Neural cell (in vitro differentiated cells): ENCODE data around the gene ADAMTS16. TPM values are rescaled to one million over a fixed set of nuclear protein-coding genes. Genes with fewer than 3 reads are reported as not detected.

Source experiments
- H2AFZ ChIP-seq: fragments of 200-600, 300-800 bp; sonication (generic), shearing (Covaris generic); 2 replicates; pipeline ENCODE4 v1.6.0; 2014; ENCODE audit warnings: low read depth, mild to moderate bottlenecking, antibody characterized with exemption, low read length, moderate library complexity
- H3F3A ChIP-seq: fragments of 200-600 bp; shearing (Covaris generic); 2 replicates; pipeline ENCODE4 v1.6.1; 2016; ENCODE audit warnings: mild to moderate bottlenecking, moderate library complexity, mixed read lengths, antibody characterized with exemption, low read length; ENCODE audit not compliant: insufficient read depth, poor library complexity, severe bottlenecking
- H3K27ac ChIP-seq: fragments of 200-600, 300-800 bp; sonication (generic), shearing (Covaris generic); 2 replicates; pipeline ENCODE4 v1.5.1; 2014; ENCODE audit warnings: mild to moderate bottlenecking, low read length, moderate library complexity
- H3K27me3 ChIP-seq: fragments of 300-800, 200-600 bp; sonication (generic), shearing (Covaris generic); 2 replicates; pipeline ENCODE4 v1.6.0; 2014; ENCODE audit warnings: mild to moderate bottlenecking, low read depth, low read length, moderate library complexity; ENCODE audit not compliant: insufficient read depth
- H3K36me3 ChIP-seq: fragments of 300-800, 200-600 bp; sonication (generic), shearing (Covaris generic); 2 replicates; pipeline ENCODE4 v1.5.1; 2014; ENCODE audit warnings: mild to moderate bottlenecking, antibody characterized with exemption, low read length, moderate library complexity; ENCODE audit not compliant: insufficient read depth
- H3K4me2 ChIP-seq: fragments of 300-800, 200-600 bp; sonication (generic), shearing (Covaris generic); 2 replicates; pipeline ENCODE4 v1.6.0; 2014; ENCODE audit warnings: mild to moderate bottlenecking, low read length
- H3K4me3 ChIP-seq: fragments of 300-800, 200-600 bp; sonication (generic), shearing (Covaris generic); 2 replicates; pipeline ENCODE4 v1.5.1; 2014; ENCODE audit warnings: mild to moderate bottlenecking, low read length, moderate library complexity
- H3K79me2 ChIP-seq: fragments of 200-600 bp; shearing (Covaris generic); replicated peaks from 2 replicates; pipeline ENCODE4 v1.6.0; 2014; ENCODE audit warnings: mild to moderate bottlenecking, low read length, moderate library complexity; ENCODE audit not compliant: insufficient read depth
- H3K9ac ChIP-seq: fragments of 300-800, 200-600 bp; sonication (generic), shearing (Covaris generic); 2 replicates; pipeline ENCODE4 v1.6.1; 2016; ENCODE audit warnings: mild to moderate bottlenecking, low read length, mixed read lengths
- H3K9me2 ChIP-seq: fragments of 200-600 bp; shearing (Covaris generic); 2 replicates; pipeline ENCODE4 v1.6.1; 2016; ENCODE audit warnings: mild to moderate bottlenecking, low read length, mixed read lengths; ENCODE audit not compliant: insufficient read depth
- H3K9me3 ChIP-seq: fragments of 200-600, 300-800 bp; sonication (generic), shearing (Covaris generic); 2 replicates; pipeline ENCODE4 v1.6.1; 2016; ENCODE audit warnings: mild to moderate bottlenecking, mixed run types, low read length, moderate library complexity, mixed read lengths
- H4K20me1 ChIP-seq: fragments of 200-600 bp; shearing (Covaris generic); 2 replicates; pipeline ENCODE4 v1.6.1; 2016; ENCODE audit warnings: mild to moderate bottlenecking, mixed run types; ENCODE audit not compliant: insufficient read depth
- CTCF ChIP-seq: fragments of 450-650 bp; IDR thresholded peaks from 2 replicates; pipeline ENCODE4 v1.5.1; 2014; ENCODE audit warnings: antibody characterized with exemption, mild to moderate bottlenecking, moderate library complexity; ENCODE audit not compliant: poor library complexity, severe bottlenecking
- EP300 ChIP-seq: fragments of 450-650 bp; conservative IDR thresholded peaks from 2 replicates; pipeline ENCODE4 v1.6.1; 2014; ENCODE audit warnings: antibody characterized with exemption, mild to moderate bottlenecking, moderate library complexity; ENCODE audit not compliant: poor library complexity, severe bottlenecking
- EZH2 ChIP-seq: fragments of 200-600, 300-800 bp; shearing (Covaris generic), sonication (generic); IDR thresholded peaks from 2 replicates; pipeline ENCODE4 v1.6.1; 2014; ENCODE audit warnings: antibody characterized with exemption, low read length, borderline replicate concordance, mild to moderate bottlenecking; ENCODE audit not compliant: insufficient read depth, poor library complexity, severe bottlenecking
- MXI1 ChIP-seq: fragments of 450-650 bp; conservative IDR thresholded peaks from 2 replicates; pipeline ENCODE4 v1.6.1; 2014; ENCODE audit warnings: antibody characterized with exemption, mild to moderate bottlenecking; ENCODE audit not compliant: poor library complexity, severe bottlenecking
- POLR2AphosphoS5 ChIP-seq: IDR thresholded peaks from 2 replicates; pipeline ENCODE4 v1.6.1; 2012
- RAD21 ChIP-seq: fragments of 450-650 bp; conservative IDR thresholded peaks from 2 replicates; pipeline ENCODE4 v1.6.1; 2014; ENCODE audit warnings: antibody characterized with exemption, mild to moderate bottlenecking, moderate library complexity
- REST ChIP-seq: IDR thresholded peaks from 2 replicates; pipeline ENCODE4 v1.6.1; 2012; ENCODE audit warnings: borderline replicate concordance
- SMC3 ChIP-seq: fragments of 450-650 bp; conservative IDR thresholded peaks from 2 replicates; pipeline ENCODE4 v1.6.1; 2014; ENCODE audit warnings: antibody characterized with exemption, mild to moderate bottlenecking, moderate library complexity; ENCODE audit not compliant: poor library complexity
- TAF1 ChIP-seq: IDR thresholded peaks from 2 replicates; pipeline ENCODE4 v1.6.1; 2012; ENCODE audit warnings: low read depth
- polyA plus RNA-seq: library from polyadenylated mRNA; depleted of rRNA; stranded (reverse); fragments of >200 nt; gene quantifications from 2 replicates; pipeline ENCODE4 v1.2.3, GENCODE V29; 2014

ADAMTS16 gene
- polyA plus RNA-seq, 1 donor from 2014 or later: 1.3 TPM

GRCh38 chr5:5132234-5132633 lies 7.9 kb upstream of the ADAMTS16 start:
- H3K27ac ChIP-seq: no peak overlapping the region
- no peaks in the 10 kb centered on the region for H3K79me2 ChIP-seq
- no peaks in the 10 kb centered on the region for H3K9me2 ChIP-seq
- H3K27me3 ChIP-seq: no peaks in the 10 kb centered on the region
- TF ChIP-seq CTCF (no peak), SMC3 (no peak), POLR2AphosphoS5 (no peak), EZH2 (no peak), MXI1 (no peak), REST (no peak), EP300 (no peak), RAD21 (no peak), TAF1 (no peak)
- no peak overlapping the region for H3K9ac ChIP-seq
- no peaks in the 10 kb centered on the region for H3F3A ChIP-seq
- H4K20me1 ChIP-seq: no peaks in the 10 kb centered on the region
- no peaks in the 10 kb centered on the region for H3K36me3 ChIP-seq
- H2AFZ ChIP-seq: no peak overlapping the region
- H3K9me3 ChIP-seq: no peaks in the 10 kb centered on the region
- H3K4me2 ChIP-seq: no peak overlapping the region
- H3K4me3 ChIP-seq: no peak overlapping the region

- Histone ChIP-seq H3K36me3 (no peaks in the 10 kb centered on the region), H2AFZ (no peak overlapping the region), H3K4me3 (no peak overlapping the region), H3K27me3 (no peaks in the 10 kb centered on the region), H3K9ac (no peak overlapping the region), H3K9me2 (no peaks in the 10 kb centered on the region), H4K20me1 (no peaks in the 10 kb centered on the region), H3F3A (no peaks in the 10 kb centered on the region), H3K4me2 (no peak overlapping the region), H3K79me2 (no peaks in the 10 kb centered on the region), H3K9me3 (no peaks in the 10 kb centered on the region), H3K27ac (no peak overlapping the region)
- TF ChIP-seq POLR2AphosphoS5 (no peak), MXI1 (no peak), CTCF (no peak), SMC3 (no peak), TAF1 (no peak), EP300 (no peak), RAD21 (no peak), REST (no peak), EZH2 (no peak)
Measured at GRCh38 chr5:5132693-5133295, 7.3 kb upstream of the ADAMTS16 start.
